ENCODE data around the gene DENND4B.

Gene DENND4B

GRCh38 chr1:153945131-153945794 is 1.3 kb downstream of the DENND4B start:
- DNase-seq (ENCODE audit: low read depth in 3 of 3): peak in 1 of 3 experiments; percentile 73

- DNase-seq (ENCODE audit: low read depth in 3 of 3): no peak
These were observed 1.7 kb downstream of the DENND4B start for GRCh38 chr1:153944827-153945117.

GRCh38 chr1:153944005-153944826 is 2.3 kb downstream of the DENND4B start:
- no peak for DNase-seq (ENCODE audit: low read depth in 3 of 3)

- no peak for DNase-seq (ENCODE audit: low read depth in 3 of 3)
These were observed 3.6 kb downstream of the DENND4B start for GRCh38 chr1:153942766-153943549.

GRCh38 chr1:153941826-153942725 is 4.4 kb downstream of the DENND4B start:
- no peak for DNase-seq (ENCODE audit: low read depth in 3 of 3)

- no peak for DNase-seq (ENCODE audit: low read depth in 3 of 3)
These were observed 5.8 kb downstream of the DENND4B start for GRCh38 chr1:153940756-153941155.

GRCh38 chr1:153939476-153939875 is 7.0 kb downstream of the DENND4B start:
- DNase-seq (ENCODE audit: low read depth in 3 of 3): no peak

- DNase-seq (ENCODE audit: low read depth in 3 of 3): no peak
These were observed 7.5 kb downstream of the DENND4B start for GRCh38 chr1:153938996-153939395.

GRCh38 chr1:153937331-153937730 is 9.2 kb downstream of the DENND4B start:
- DNase-seq (ENCODE audit: low read depth in 3 of 3): no peak

GRCh38 chr1:153936011-153936802 is 10.3 kb downstream of the DENND4B start:
- no peak for DNase-seq (ENCODE audit: low read depth in 3 of 3)

- no peak for DNase-seq (ENCODE audit: low read depth in 3 of 3)
These were observed 11.8 kb downstream of the DENND4B start for GRCh38 chr1:153934746-153935145.

- DNase-seq (ENCODE audit: low read depth in 3 of 3): no peak
These were observed 12.6 kb downstream of the DENND4B start for GRCh38 chr1:153933955-153934354.

- no peak for DNase-seq (ENCODE audit: low read depth in 3 of 3)
These were observed 13.1 kb downstream of the DENND4B start for GRCh38 chr1:153933430-153933829.

- DNase-seq (ENCODE audit: low read depth in 3 of 3): no peak
These were observed 14.1 kb downstream of the DENND4B start for GRCh38 chr1:153932156-153933131.

- DNase-seq (ENCODE audit: low read depth in 3 of 3): no peak
These were observed 16.3 kb downstream of the DENND4B start for GRCh38 chr1:153929981-153930948.

GRCh38 chr1:153929426-153929825 is 17.1 kb downstream of the DENND4B start:
- DNase-seq (ENCODE audit: low read depth in 3 of 3): no peak

- no peak for DNase-seq (ENCODE audit: low read depth in 3 of 3)
These were observed 17.7 kb downstream of the DENND4B start for GRCh38 chr1:153928791-153929341.

- DNase-seq (ENCODE audit: low read depth in 3 of 3): no peak
These were observed 18.3 kb downstream of the DENND4B start for GRCh38 chr1:153928245-153928644.

Data from stimulated activated CD4-positive, alpha-beta T cell treated with anti-CD3 and anti-CD28 coated beads, TNF-alpha, amount 100 ng/mL, for 24 hours (primary cell).